ENCODE measurements around the gene GRB2. TPM values are rescaled to one million over a fixed set of nuclear protein-coding genes. Genes with fewer than 3 reads are reported as not detected.

GRB2 gene
- total RNA-seq, 2 donors from 2014 or later, result 85.5 to 86.6 TPM

- Histone ChIP-seq H3K27ac (ENCODE audit: low read depth, low read length) (no peak overlapping the region), H3K9ac (ENCODE audit: extremely low read depth, low read length, poor library complexity, severe bottlenecking) (no peak overlapping the region), H3K27me3 (ENCODE audit: control insufficient read depth, insufficient read depth, low read length, poor library complexity, severe bottlenecking) (peaks cover 6% of the 10 kb centered on the region), H3K4me3 (ENCODE audit: low read length) (no peak overlapping the region), H3K36me3 (ENCODE audit: control insufficient read depth, insufficient read depth, low read length) (no peaks in the 10 kb centered on the region), H3K9me3 (ENCODE audit: control insufficient read depth, low read length) (no peaks in the 10 kb centered on the region), H3K4me1 (ENCODE audit: control insufficient read depth, insufficient read depth, low read length) (no peaks in the 10 kb centered on the region)
- Mint-ChIP-seq H3K36me3 (ENCODE audit: low read depth) (no peaks in the 10 kb centered on the region), H3K4me1 (peaks cover 2% of the 10 kb centered on the region), H3K27me3 (ENCODE audit: insufficient read depth) (peaks cover 11% of the 10 kb centered on the region), H3K27ac (no peak overlapping the region), H3K9me3 (no peaks in the 10 kb centered on the region), H3K4me3 (no peak overlapping the region)
- TF ChIP-seq CTCF (conservative IDR thresholded peaks at IDR 0.05), result peak; percentile 90
- WGBS, 2 experiments (ENCODE audit: insufficient coverage in 1 of 2, insufficient read length in 1 of 2), result 3 to 8% methylated on average over 5 to 8 of the region's 8 CpGs
- peak; percentile 95 for DNase-seq
Observed at GRCh38 chr17:75412455-75413317, 7.2 kb upstream of the GRB2 start.

- DNase-seq, result no peak
- Histone ChIP-seq H3K4me3 (ENCODE audit: low read length) (no peak overlapping the region), H3K27me3 (ENCODE audit: control insufficient read depth, insufficient read depth, low read length, poor library complexity, severe bottlenecking) (peaks cover 6% of the 10 kb centered on the region), H3K9ac (ENCODE audit: extremely low read depth, low read length, poor library complexity, severe bottlenecking) (no peak overlapping the region), H3K9me3 (ENCODE audit: control insufficient read depth, low read length) (no peaks in the 10 kb centered on the region), H3K27ac (ENCODE audit: low read depth, low read length) (no peak overlapping the region), H3K4me1 (ENCODE audit: control insufficient read depth, insufficient read depth, low read length) (no peaks in the 10 kb centered on the region), H3K36me3 (ENCODE audit: control insufficient read depth, insufficient read depth, low read length) (no peaks in the 10 kb centered on the region)
- Mint-ChIP-seq H3K9me3 (no peaks in the 10 kb centered on the region), H3K27ac (no peak overlapping the region), H3K4me3 (no peak overlapping the region), H3K4me1 (peaks cover 2% of the 10 kb centered on the region), H3K36me3 (ENCODE audit: low read depth) (no peaks in the 10 kb centered on the region), H3K27me3 (ENCODE audit: insufficient read depth) (peaks cover 11% of the 10 kb centered on the region)
- WGBS, 2 experiments (ENCODE audit: insufficient coverage in 1 of 2, insufficient read length in 1 of 2), result 92 to 93% methylated on average over 2 to 5 of the region's 5 CpGs
- no peak for TF ChIP-seq CTCF (conservative IDR thresholded peaks at IDR 0.05)
Observed at GRCh38 chr17:75411328-75412067, 6.0 kb upstream of the GRB2 start.

GRCh38 chr17:75410141-75410540 lies 4.7 kb upstream of the GRB2 start:
- TF ChIP-seq CTCF (conservative IDR thresholded peaks at IDR 0.05), result no peak
- Histone ChIP-seq H3K36me3 (ENCODE audit: control insufficient read depth, insufficient read depth, low read length) (no peaks in the 10 kb centered on the region), H3K9ac (ENCODE audit: extremely low read depth, low read length, poor library complexity, severe bottlenecking) (no peak overlapping the region), H3K27me3 (ENCODE audit: control insufficient read depth, insufficient read depth, low read length, poor library complexity, severe bottlenecking) (peaks cover 6% of the 10 kb centered on the region), H3K9me3 (ENCODE audit: control insufficient read depth, low read length) (no peaks in the 10 kb centered on the region), H3K27ac (ENCODE audit: low read depth, low read length) (no peak overlapping the region), H3K4me1 (ENCODE audit: control insufficient read depth, insufficient read depth, low read length) (no peaks in the 10 kb centered on the region), H3K4me3 (ENCODE audit: low read length) (no peak overlapping the region)
- no peak for DNase-seq
- Mint-ChIP-seq H3K27me3 (ENCODE audit: insufficient read depth) (peaks cover 10% of the 10 kb centered on the region), H3K27ac (no peak overlapping the region), H3K4me1 (peaks cover 9% of the 10 kb centered on the region), H3K9me3 (no peaks in the 10 kb centered on the region), H3K4me3 (no peak overlapping the region), H3K36me3 (ENCODE audit: low read depth) (no peaks in the 10 kb centered on the region)
- WGBS, 2 experiments (ENCODE audit: insufficient coverage in 1 of 2, insufficient read length in 1 of 2), result 88 to 100% methylated on average over 2 to 4 of the region's 4 CpGs

All from endodermal cell (in vitro differentiated cells).